WTC11 (cell line): Measurements from ENCODE around the gene SRRM3. TPM values are rescaled to one million over a fixed set of nuclear protein-coding genes. Genes with fewer than 3 reads are reported as not detected.

Source experiments
- ATAC-seq: fragments of 200-7000 bp; cut with Tn5 transposase; 2 replicates; pipeline ENCODE4 v1.10.0; 2021; ENCODE audit warnings: mild to moderate bottlenecking, moderate library complexity
- CTCF ChIA-PET: fragments of 300-600 bp; sonication (Branson Sonifier 250); formaldehyde crosslinking; loops from one replicate; lab custom pipeline; 2021; ENCODE audit warnings: antibody characterized with exemption; lab: Charles Lee
- POLR2A ChIA-PET: fragments of 350-600 bp; sonication (Branson Sonifier 250); formaldehyde crosslinking; loops from one replicate; lab custom pipeline; 2021; ENCODE audit warnings: antibody characterized with exemption; lab: Charles Lee
- DNase-seq: peaks from one replicate; pipeline ENCODE4 v3.0.0; 2021; ENCODE audit warnings: low spot score
- H3K27ac Mint-ChIP-seq: 2 replicates; pipeline ENCODE4 v1.8.0; 2021; ENCODE audit warnings: mixed read lengths
- H3K27me3 Mint-ChIP-seq: 2 replicates; pipeline ENCODE4 v1.8.0; 2021; ENCODE audit warnings: low read depth, mild to moderate bottlenecking, moderate library complexity, mixed read lengths
- H3K36me3 Mint-ChIP-seq: 2 replicates; pipeline ENCODE4 v1.8.0; 2021; ENCODE audit warnings: mixed read lengths
- H3K4me1 Mint-ChIP-seq: 2 replicates; pipeline ENCODE4 v1.8.0; 2022; ENCODE audit warnings: mixed read lengths
- H3K4me3 Mint-ChIP-seq: 2 replicates; pipeline ENCODE4 v1.8.0; 2021; ENCODE audit warnings: mild to moderate bottlenecking, moderate library complexity, mixed read lengths
- H3K9me3 Mint-ChIP-seq: 2 replicates; pipeline ENCODE4 v1.8.0; 2021; ENCODE audit warnings: mixed read lengths
- CREM ChIP-seq: sonication (generic); formaldehyde crosslinking; IDR thresholded peaks from 2 replicates; pipeline ENCODE4 v1.8.1; 2022; ENCODE audit warnings: mild to moderate bottlenecking, missing genetic modification reagents, moderate library complexity
- FOXK1 ChIP-seq: sonication (generic); formaldehyde crosslinking; IDR thresholded peaks from 2 replicates; pipeline ENCODE4 v1.8.0; 2022; ENCODE audit warnings: mild to moderate bottlenecking, moderate library complexity, missing genetic modification reagents
- FOXP4 ChIP-seq: sonication (generic); formaldehyde crosslinking; IDR thresholded peaks from 2 replicates; pipeline ENCODE4 v1.8.0; 2022; ENCODE audit warnings: mild to moderate bottlenecking, missing genetic modification reagents
- JAZF1 ChIP-seq: fragments of 250-450 bp; sonication (Bioruptor Pico); IDR thresholded peaks from 2 replicates; pipeline ENCODE4 v1.9.0; 2021; ENCODE audit warnings: moderate library complexity, mild to moderate bottlenecking, inconsistent platforms
- JUN ChIP-seq: sonication (generic); formaldehyde crosslinking; IDR thresholded peaks from 2 replicates; pipeline ENCODE4 v1.8.0; 2023; ENCODE audit warnings: mild to moderate bottlenecking, missing genetic modification reagents
- NFATC4 ChIP-seq: fragments of 250-450 bp; sonication (Bioruptor Pico); IDR thresholded peaks from 2 replicates; pipeline ENCODE4 v1.9.0; 2021; ENCODE audit warnings: mild to moderate bottlenecking
- NFE2L1 ChIP-seq: sonication (generic); formaldehyde crosslinking; IDR thresholded peaks from 2 replicates; pipeline ENCODE4 v1.8.1; 2023; ENCODE audit warnings: missing genetic modification reagents
- SOX15 ChIP-seq: fragments of 250-450 bp; sonication (Bioruptor Pico); IDR thresholded peaks from 2 replicates; pipeline ENCODE4 v1.9.0; 2021; ENCODE audit warnings: mild to moderate bottlenecking
- TEAD4 ChIP-seq: sonication (generic); formaldehyde crosslinking; IDR thresholded peaks from 2 replicates; pipeline ENCODE4 v1.8.0; 2022; ENCODE audit warnings: mild to moderate bottlenecking, missing genetic modification reagents
- ZNF121 ChIP-seq: sonication (generic); formaldehyde crosslinking; IDR thresholded peaks from 2 replicates; pipeline ENCODE4 v1.8.0; 2023; ENCODE audit warnings: missing genetic modification reagents
- ZNF219 ChIP-seq: sonication (generic); formaldehyde crosslinking; IDR thresholded peaks from 2 replicates; pipeline ENCODE4 v1.8.0; 2023; ENCODE audit warnings: missing genetic modification reagents, mild to moderate bottlenecking, borderline replicate concordance
- ZNF232 ChIP-seq: sonication (generic); formaldehyde crosslinking; IDR thresholded peaks from 2 replicates; pipeline ENCODE4 v1.8.0; 2022; ENCODE audit warnings: mild to moderate bottlenecking, missing genetic modification reagents
- ZNF532 ChIP-seq: fragments of 250-450 bp; sonication (Bioruptor Pico); IDR thresholded peaks from 2 replicates; pipeline ENCODE4 v1.9.0; 2021; ENCODE audit warnings: mild to moderate bottlenecking, borderline replicate concordance
- ZNF671 ChIP-seq: fragments of 250-450 bp; sonication (Bioruptor Pico); IDR thresholded peaks from 2 replicates; pipeline ENCODE4 v1.8.0; 2021; ENCODE audit warnings: mild to moderate bottlenecking
- total RNA-seq: library from RNA; stranded (reverse); gene quantifications from 3 replicates; pipeline ENCODE4 v1.2.3, GENCODE V29; 2021
- TF ChIP-seq, protein P1 (sequence below): sonication (generic); formaldehyde crosslinking; IDR thresholded peaks from 2 replicates; pipeline ENCODE4 v1.8.1; 2022; ENCODE audit warnings: low read depth, mild to moderate bottlenecking, moderate library complexity, missing genetic modification reagents, borderline replicate concordance
- TF ChIP-seq, protein P2 (sequence below): sonication (generic); formaldehyde crosslinking; IDR thresholded peaks from 2 replicates; pipeline ENCODE4 v1.8.1; 2023; ENCODE audit warnings: mild to moderate bottlenecking, missing genetic modification reagents, moderate library complexity

Gene SRRM3
- total RNA-seq, 1 experiment from 2014 or later: 17.7 TPM

GRCh38 chr7:76267894-76268183 is 66.1 kb downstream of the SRRM3 start:
- H3K9me3 Mint-ChIP-seq: no peaks in the 10 kb centered on the region
- no peaks in the 10 kb centered on the region for H3K36me3 Mint-ChIP-seq
- peak; percentile 39 for DNase-seq
- CTCF ChIA-PET: interaction anchor here (1.0 to 3.0 kb wide), 4 partner anchors 9 to 89 kb away, joined by 3 to 17 read pairs (median 6); no protein-coding TSS in a partner anchor
- H3K4me1 Mint-ChIP-seq: peaks cover 32% of the 10 kb centered on the region
- POLR2A ChIA-PET: interaction anchor here (0.6 kb wide), 1 partner anchor 8 kb away, joined by 4 read pairs; no protein-coding TSS in a partner anchor
- ATAC-seq: peak; percentile 10
- H3K27ac Mint-ChIP-seq: no peak overlapping the region
- TF ChIP-seq ZNF532 (CRISPR knock-in tag): no peak
- TF ChIP-seq JAZF1: no peak
- no peak for TF ChIP-seq SOX15 (CRISPR knock-in tag)
- no peak for TF ChIP-seq ZNF121 (CRISPR knock-in tag)
- TF ChIP-seq TEAD4: no peak
- TF ChIP-seq FOXP4 (CRISPR knock-in tag): no peak
- TF ChIP-seq FOXK1 (CRISPR knock-in tag): no peak
- no peak for TF ChIP-seq NFE2L1 (CRISPR knock-in tag)
- H3K4me3 Mint-ChIP-seq: peak overlapping the region; percentile 57
- peaks cover 4% of the 10 kb centered on the region; the same call in 1 of the 2 replicates for H3K27me3 Mint-ChIP-seq

GRCh38 chr7:76268376-76268775 is 66.7 kb downstream of the SRRM3 start:
- peaks cover 33% of the 10 kb centered on the region for H3K4me1 Mint-ChIP-seq
- ChIA-PET POLR2A (interaction anchor here (0.6 kb wide), 1 partner anchor 8 kb away, joined by 4 read pairs; no protein-coding TSS in a partner anchor), CTCF (interaction anchor here (1.0 to 3.0 kb wide), 5 partner anchors 9 to 90 kb away, joined by 3 to 17 read pairs (median 3); no protein-coding TSS in a partner anchor)
- H3K27me3 Mint-ChIP-seq: peaks cover 4% of the 10 kb centered on the region; the same call in 1 of the 2 replicates
- ATAC-seq: no peak
- no peaks in the 10 kb centered on the region for H3K36me3 Mint-ChIP-seq
- H3K9me3 Mint-ChIP-seq: no peaks in the 10 kb centered on the region
- TF ChIP-seq ZNF219 (no peak), NFATC4 (CRISPR knock-in tag) (no peak), CREM (CRISPR knock-in tag) (no peak), ZNF671 (CRISPR knock-in tag) (no peak), JUN (CRISPR knock-in tag) (no peak), ZNF532 (CRISPR knock-in tag) (no peak), ZNF232 (no peak), SOX15 (CRISPR knock-in tag) (no peak)
- TF ChIP-seq, protein P1, sequence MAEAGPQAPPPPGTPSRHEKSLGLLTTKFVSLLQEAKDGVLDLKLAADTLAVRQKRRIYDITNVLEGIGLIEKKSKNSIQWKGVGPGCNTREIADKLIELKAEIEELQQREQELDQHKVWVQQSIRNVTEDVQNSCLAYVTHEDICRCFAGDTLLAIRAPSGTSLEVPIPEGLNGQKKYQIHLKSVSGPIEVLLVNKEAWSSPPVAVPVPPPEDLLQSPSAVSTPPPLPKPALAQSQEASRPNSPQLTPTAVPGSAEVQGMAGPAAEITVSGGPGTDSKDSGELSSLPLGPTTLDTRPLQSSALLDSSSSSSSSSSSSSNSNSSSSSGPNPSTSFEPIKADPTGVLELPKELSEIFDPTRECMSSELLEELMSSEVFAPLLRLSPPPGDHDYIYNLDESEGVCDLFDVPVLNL (CRISPR knock-in tag): no peak
- TF ChIP-seq, protein P2, sequence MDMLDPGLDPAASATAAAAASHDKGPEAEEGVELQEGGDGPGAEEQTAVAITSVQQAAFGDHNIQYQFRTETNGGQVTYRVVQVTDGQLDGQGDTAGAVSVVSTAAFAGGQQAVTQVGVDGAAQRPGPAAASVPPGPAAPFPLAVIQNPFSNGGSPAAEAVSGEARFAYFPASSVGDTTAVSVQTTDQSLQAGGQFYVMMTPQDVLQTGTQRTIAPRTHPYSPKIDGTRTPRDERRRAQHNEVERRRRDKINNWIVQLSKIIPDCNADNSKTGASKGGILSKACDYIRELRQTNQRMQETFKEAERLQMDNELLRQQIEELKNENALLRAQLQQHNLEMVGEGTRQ (CRISPR knock-in tag): no peak
- no peak for DNase-seq
- H3K4me3 Mint-ChIP-seq: peak overlapping the region; percentile 53
- H3K27ac Mint-ChIP-seq: peak overlapping the region; percentile 68; the same call in 1 of the 2 replicates
